Mesothelial cell of epicardium (in vitro differentiated cells): ENCODE data around the gene LRMDA. TPM values are rescaled to one million over a fixed set of nuclear protein-coding genes. Genes with fewer than 3 reads are reported as not detected.

Source experiments
- DNase-seq, 2 experiments: peaks; one replicate each; pipeline ENCODE4 v3.0.0; 2021; ENCODE audit warnings: low spot score in 2 of 2; ENCODE audit not compliant: unreplicated experiment in 2 of 2
- H3K27ac Mint-ChIP-seq: 2 replicates; pipeline ENCODE4 v1.8.0; 2021; ENCODE audit warnings: mixed read lengths
- H3K27me3 Mint-ChIP-seq: 2 replicates; pipeline ENCODE4 v1.8.0; 2021; ENCODE audit warnings: low read depth, mixed read lengths
- H3K36me3 Mint-ChIP-seq: 2 replicates; pipeline ENCODE4 v1.8.0; 2021; ENCODE audit warnings: mixed read lengths
- H3K4me1 Mint-ChIP-seq: 2 replicates; pipeline ENCODE4 v1.8.0; 2021; ENCODE audit warnings: mixed read lengths
- H3K4me3 Mint-ChIP-seq: 2 replicates; pipeline ENCODE4 v1.8.0; 2021; ENCODE audit warnings: mild to moderate bottlenecking, moderate library complexity, mixed read lengths
- H3K9me3 Mint-ChIP-seq: 2 replicates; pipeline ENCODE4 v1.8.0; 2021; ENCODE audit warnings: mixed read lengths
- total RNA-seq: library from RNA; stranded (reverse); gene quantifications from 3 replicates; pipeline ENCODE4 v1.2.1, GENCODE V29; 2021
- TF ChIP-seq, protein P1 (sequence below): fragments of 200-600 bp; sonication (generic); IDR thresholded peaks from one replicate; pipeline ENCODE4 v1.5.0; 2021; ENCODE audit warnings: antibody characterized with exemption; ENCODE audit not compliant: unreplicated experiment

LRMDA gene
- total RNA-seq, 1 donor from 2014 or later, result 2.0 TPM

DNA sequence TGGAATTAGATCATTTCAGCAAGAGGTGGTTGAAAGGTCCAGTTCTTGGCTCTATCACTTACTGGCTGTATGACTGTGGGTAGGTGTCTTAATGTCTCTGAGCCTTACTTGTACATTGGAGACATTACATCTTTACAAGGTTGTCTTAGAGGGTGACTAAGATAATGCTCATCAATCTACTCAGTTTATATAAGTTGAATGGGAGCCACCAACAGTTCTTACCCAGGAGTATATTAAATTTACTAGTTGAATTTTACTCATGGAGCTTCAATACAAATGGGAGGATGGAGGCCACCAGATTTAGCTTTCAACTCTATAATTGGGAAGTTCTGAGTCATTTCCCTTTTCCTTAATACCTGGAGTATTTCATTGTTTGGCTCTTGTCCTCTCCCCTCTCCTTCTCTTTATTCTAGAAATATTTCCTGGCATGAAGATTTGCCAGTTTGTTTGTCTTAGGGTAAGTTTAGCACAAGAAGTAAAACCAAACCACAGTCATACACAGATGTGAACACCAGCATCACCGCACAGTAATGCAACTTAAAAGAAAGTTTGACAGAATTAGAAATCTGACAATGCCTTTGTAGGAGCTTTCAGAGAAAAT, 222.8 kb downstream of the LRMDA start:
- peaks cover 63% of the 10 kb centered on the region for H3K27me3 Mint-ChIP-seq
- peaks cover 6% of the 10 kb centered on the region for H3K9me3 Mint-ChIP-seq
- no peak overlapping the region for H3K27ac Mint-ChIP-seq

DNA sequence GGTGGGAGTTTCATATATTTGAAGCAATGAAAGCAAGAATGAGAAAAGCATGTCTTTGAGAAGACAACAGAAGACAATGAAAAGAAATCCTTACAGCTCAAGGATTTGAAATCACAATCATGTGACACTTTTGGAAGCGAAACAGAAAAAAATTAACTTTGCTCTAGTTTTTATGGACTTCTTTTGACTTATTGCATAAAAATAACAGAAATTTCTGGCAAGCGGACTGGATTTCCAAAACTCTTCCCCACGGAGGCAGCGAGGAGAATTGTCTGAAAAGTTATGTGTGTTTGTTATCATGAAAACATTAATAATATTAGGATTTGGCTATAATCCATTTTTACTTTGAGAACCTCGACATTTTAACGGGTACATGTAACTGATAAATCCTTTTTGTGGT, 223.3 kb downstream of the LRMDA start:
- Mint-ChIP-seq H3K36me3 (no peaks in the 10 kb centered on the region), H3K4me3 (no peak overlapping the region), H3K9me3 (peaks cover 2% of the 10 kb centered on the region), H3K27me3 (peaks cover 62% of the 10 kb centered on the region), H3K4me1 (peaks cover 35% of the 10 kb centered on the region), H3K27ac (no peak overlapping the region)
- no peak for DNase-seq
- TF ChIP-seq, protein P1, sequence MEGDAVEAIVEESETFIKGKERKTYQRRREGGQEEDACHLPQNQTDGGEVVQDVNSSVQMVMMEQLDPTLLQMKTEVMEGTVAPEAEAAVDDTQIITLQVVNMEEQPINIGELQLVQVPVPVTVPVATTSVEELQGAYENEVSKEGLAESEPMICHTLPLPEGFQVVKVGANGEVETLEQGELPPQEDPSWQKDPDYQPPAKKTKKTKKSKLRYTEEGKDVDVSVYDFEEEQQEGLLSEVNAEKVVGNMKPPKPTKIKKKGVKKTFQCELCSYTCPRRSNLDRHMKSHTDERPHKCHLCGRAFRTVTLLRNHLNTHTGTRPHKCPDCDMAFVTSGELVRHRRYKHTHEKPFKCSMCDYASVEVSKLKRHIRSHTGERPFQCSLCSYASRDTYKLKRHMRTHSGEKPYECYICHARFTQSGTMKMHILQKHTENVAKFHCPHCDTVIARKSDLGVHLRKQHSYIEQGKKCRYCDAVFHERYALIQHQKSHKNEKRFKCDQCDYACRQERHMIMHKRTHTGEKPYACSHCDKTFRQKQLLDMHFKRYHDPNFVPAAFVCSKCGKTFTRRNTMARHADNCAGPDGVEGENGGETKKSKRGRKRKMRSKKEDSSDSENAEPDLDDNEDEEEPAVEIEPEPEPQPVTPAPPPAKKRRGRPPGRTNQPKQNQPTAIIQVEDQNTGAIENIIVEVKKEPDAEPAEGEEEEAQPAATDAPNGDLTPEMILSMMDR, result no peak

More for the DNA sequence above, 222.8 kb downstream of the LRMDA start:
- no peaks in the 10 kb centered on the region for H3K36me3 Mint-ChIP-seq
- no peak for DNase-seq
- no peak overlapping the region for H3K4me3 Mint-ChIP-seq
- TF ChIP-seq, protein P1, result no peak
- H3K4me1 Mint-ChIP-seq, result peaks cover 35% of the 10 kb centered on the region

DNA sequence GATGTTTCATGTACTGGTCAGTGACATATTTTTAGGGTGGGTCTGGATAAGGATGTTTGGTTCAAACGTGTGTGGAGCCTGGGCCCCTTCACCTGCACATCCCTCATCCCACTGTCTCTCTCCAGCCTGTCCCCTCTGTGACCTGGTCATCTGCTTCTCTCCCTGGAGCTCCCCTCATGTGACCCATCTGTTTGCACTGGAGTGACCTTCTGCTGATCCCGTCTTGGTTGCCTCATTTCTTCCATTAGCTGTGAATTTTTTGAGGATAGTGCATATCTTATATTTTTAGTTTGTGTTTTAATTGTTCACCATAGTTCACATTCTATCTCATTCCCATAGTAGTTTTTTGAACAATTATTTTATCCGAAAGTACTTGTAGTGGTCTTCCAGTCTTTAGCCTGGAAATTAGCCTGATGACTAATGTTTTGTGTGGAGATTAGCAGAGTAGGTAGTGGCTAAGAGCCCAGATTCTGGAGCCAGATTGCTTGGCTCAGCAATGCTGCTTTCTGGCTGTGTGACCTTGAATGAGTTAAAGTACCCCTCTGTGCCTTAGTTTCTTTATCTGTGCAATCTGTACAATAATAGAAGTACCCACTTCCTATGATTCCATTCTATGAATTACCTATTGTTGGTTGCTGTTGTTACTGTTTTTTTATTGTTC, 224.5 kb downstream of the LRMDA start:
- H3K36me3 Mint-ChIP-seq, result no peaks in the 10 kb centered on the region
- no peak overlapping the region for H3K27ac Mint-ChIP-seq
- no peak overlapping the region for H3K4me3 Mint-ChIP-seq
- no peak for DNase-seq
- H3K9me3 Mint-ChIP-seq, result no peaks in the 10 kb centered on the region
- TF ChIP-seq, protein P1, result no peak
- H3K4me1 Mint-ChIP-seq, result peaks cover 39% of the 10 kb centered on the region
- H3K27me3 Mint-ChIP-seq, result peaks cover 63% of the 10 kb centered on the region

DNA sequence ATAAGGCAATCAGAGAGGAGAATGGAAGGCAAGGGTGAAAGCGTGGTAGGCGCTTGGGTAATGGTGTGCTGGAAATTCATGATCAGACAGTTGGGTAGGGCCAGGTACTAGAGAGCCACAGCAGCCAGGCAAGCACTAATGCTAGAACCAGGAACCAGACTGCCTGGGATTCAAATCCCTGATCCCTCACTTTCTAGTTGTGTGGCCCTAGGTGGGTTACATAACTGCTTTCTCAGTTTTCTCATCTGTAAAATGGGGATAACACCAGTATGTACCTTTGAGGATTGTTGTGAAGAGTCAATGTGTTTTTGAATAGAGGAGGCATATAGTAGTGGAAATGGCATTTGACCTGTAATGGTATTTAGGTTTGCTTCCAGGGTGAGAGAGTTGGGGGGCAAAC, 225.9 kb downstream of the LRMDA start:
- no peak overlapping the region for H3K4me3 Mint-ChIP-seq
- no peak for DNase-seq
- TF ChIP-seq, protein P1, result no peak
- H3K4me1 Mint-ChIP-seq, result peaks cover 44% of the 10 kb centered on the region
- no peak overlapping the region for H3K27ac Mint-ChIP-seq
- no peaks in the 10 kb centered on the region for H3K36me3 Mint-ChIP-seq
- H3K27me3 Mint-ChIP-seq, result peaks cover 54% of the 10 kb centered on the region
- no peaks in the 10 kb centered on the region for H3K9me3 Mint-ChIP-seq

DNA sequence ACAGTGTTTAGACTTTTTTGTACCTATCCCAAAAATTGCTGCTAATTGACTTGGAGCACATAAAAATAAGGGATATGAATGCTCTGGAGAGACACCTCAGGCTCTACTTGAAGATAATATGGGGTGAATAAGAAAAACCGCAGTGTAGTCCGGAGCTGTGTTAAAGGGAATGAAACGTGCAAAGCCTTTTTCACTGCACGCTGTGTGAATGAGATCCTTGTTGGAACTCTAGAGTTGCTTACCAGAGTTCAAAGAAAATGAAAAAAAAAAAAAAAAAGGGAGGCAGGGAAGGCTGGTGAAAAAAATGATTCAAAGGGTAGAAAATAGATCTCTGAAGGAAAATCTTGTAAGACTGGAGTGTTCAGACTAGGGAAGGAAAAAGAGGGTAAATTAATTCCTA, 226.6 kb downstream of the LRMDA start:
- Mint-ChIP-seq H3K4me1 (peaks cover 43% of the 10 kb centered on the region), H3K4me3 (no peak overlapping the region), H3K36me3 (no peaks in the 10 kb centered on the region), H3K27me3 (peaks cover 49% of the 10 kb centered on the region), H3K9me3 (no peaks in the 10 kb centered on the region), H3K27ac (no peak overlapping the region)
- no peak for DNase-seq
- TF ChIP-seq, protein P1, result no peak
